GM18951 (cell line): Measurements from ENCODE around the gene ZNF599.

Experiments
- POLR2A ChIP-seq: IDR thresholded peaks from 4 replicates; pipeline ENCODE4 v1.6.1; 2011; ENCODE audit warnings: mild to moderate bottlenecking; ENCODE audit not compliant: insufficient read length, insufficient read depth; ENCODE audit errors: extremely low read depth
- in situ Hi-C: fragments of 300-500 bp; cut with MboI; formaldehyde crosslinking; loops from one replicate; pipeline ENCODE4 v1.12.0; 2022; ENCODE audit warnings: low sequenced_read_pairs, mixed read lengths, inconsistent platforms; ENCODE audit not compliant: unreplicated experiment

Gene ZNF599

DNA sequence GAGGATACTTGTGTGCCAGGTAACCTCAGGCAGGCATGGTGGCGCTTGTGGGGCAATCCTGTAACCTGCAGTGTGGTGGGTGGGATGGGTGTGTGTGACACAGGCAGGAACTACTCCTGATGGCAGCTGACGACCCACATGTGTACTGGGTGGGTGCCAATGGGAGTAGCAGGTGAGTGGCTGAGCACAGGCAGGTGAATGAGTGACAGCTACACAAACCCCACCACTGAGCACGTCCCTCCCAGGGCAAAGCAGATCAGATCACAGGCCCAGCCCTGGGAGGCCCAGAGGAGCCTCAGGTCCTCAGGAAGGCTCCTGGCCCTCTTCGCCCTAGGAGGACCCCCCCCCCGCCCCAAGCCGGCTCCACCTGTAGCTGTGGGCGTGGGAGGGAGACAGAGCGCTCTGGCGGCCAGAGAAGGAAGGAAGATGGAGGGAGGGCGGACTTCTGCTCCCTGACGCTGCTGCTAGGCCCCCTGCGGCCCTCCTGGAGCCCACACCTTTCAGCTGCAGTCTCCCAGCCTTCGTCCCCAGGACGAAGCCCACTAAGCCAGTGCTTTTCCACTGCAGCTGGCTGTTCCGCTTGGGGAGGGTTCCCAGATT is 40.3 kb downstream of the ZNF599 start:
- no peak for TF ChIP-seq POLR2A
- in situ Hi-C loops: no loop called here

DNA sequence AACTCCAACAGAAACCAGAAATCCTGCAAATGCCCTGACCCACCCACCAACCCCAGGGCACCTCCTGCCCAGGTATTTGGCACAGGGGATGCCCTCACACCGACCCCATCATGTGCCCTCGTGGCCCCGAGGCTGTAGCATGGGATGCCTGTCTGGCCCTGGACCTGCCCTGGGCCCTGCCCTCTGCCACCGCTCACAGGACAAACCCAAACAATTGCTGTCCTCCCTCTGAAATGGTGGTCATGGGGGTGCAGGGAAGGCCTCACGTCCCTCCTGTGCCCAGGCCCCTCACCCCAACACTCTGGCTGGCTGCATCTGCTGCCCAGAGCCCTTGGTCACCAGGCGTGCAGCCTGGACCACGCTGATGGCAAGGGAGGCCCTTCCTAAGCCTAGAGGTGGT is 41.1 kb downstream of the ZNF599 start:
- TF ChIP-seq POLR2A: no peak
- in situ Hi-C loops: no loop called here

DNA sequence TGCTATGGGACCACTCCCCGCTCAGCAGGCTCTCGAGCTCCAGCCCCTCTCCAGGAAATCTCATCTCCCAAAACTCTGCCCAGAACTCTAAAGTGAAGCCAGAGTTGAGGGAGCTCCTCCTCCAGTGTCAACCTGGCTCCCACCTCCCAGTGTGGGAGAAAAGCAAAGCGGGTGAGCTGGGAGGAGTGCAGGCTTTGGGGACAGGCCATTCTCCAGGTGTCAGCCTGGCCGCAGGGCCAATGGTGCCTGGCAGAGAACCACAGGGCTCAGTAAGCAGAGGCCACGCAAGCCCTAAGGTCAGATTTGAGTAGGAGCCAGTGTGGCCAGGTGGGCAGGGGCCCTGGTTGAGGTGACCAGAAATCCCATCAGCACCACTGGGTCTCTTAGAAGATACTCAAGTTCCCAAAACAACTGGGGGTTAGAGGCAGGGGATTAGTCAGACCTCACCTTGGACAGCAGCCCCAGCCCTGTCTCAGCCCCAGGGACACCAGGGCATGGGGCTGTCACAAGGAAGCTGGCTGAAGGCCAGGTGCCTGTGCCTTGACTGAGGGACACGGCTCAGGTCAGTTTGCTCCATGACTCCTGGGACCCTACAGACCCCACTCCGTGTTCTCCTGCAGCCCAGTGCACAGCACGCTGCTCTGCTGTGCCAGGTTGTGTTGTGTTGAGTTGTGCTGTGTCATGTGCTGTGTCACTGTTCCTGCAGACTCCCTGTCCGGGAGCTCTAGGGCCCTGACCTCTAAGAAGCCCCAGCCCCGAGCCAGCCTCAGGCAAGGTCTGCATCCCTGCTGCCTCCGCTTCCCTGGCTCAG is 41.8 kb downstream of the ZNF599 start:
- in situ Hi-C loops: no loop called here

DNA sequence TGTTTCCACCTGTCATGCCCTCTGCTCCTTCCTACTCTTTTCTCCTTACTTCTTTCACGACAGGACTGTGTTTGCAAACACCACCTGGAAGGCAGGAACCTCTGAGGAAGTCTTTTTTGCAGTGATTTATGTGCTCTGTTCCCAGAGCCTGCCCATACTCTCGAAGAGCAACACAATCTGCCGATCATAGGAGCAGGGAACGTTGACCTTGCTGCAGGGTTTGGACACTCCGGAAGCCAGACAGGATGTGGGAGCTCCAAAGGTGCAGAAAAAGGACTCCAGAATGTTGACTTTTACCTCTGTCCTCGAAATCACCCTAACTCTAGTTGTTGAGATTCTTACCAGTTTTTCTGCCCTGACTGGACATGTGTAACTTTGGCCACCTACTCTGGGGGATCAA is 47.6 kb downstream of the ZNF599 start:
- in situ Hi-C loops: no loop called here
- TF ChIP-seq POLR2A: no peak

More for the DNA sequence above, 41.8 kb downstream of the ZNF599 start:
- TF ChIP-seq POLR2A: no peak

DNA sequence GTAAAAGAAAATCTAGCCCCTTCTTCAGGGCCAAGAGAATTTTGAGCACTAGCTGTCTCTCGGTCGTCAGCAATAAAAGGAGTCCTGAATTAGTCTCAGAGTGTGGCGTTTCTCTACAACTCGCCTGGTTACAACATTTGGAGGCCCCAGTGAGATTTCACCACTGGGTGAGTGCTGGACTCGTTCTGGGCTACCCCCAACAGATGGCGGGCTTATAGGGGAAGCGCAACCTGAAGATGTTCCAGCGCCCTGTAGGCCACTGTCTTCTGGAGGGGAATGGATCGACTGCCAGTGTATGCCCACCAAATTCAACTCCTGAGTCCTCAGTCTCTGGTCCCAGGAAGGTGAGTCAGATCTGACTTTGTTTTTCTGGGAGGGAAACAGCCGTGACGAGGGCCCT is 50.7 kb downstream of the ZNF599 start:
- in situ Hi-C loops: no loop called here
- TF ChIP-seq POLR2A: no peak

DNA sequence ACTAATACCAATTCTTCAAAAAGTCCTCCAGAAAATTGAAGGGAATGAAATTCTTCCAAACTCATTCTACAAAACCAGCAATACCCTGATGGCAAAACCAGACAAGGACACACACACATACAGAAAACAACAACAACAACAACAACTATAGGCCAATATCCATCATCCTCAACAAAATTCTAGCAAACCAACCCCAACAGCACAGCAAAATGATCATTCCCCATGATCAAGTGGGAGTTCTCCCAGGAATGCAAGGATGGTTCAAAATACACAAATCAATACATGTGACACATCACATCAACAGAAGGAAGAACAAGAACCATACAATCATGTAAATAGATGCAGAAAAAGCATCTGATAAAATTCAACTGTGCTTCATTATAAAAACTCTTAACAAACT is 57.7 kb downstream of the ZNF599 start:
- TF ChIP-seq POLR2A: no peak
- in situ Hi-C loops: no loop called here

DNA sequence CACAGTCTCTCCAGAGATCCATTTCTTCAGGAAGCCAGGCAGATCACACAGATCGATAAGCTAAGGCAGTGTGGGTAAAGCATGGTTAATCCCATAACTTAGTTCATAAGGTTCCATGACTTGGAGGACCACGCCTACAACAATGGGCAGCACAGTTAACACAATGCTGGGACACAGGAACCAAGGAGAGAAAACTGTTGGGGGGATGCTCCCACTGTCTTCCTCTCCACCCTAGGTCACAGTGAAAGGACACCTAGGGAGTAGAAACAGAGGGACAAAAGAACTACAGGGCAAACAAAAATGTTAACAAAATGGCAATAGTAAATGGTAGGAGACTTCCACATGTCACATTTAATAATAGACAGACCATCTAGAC is 59.8 kb downstream of the ZNF599 start:
- in situ Hi-C loops: no loop called here

DNA sequence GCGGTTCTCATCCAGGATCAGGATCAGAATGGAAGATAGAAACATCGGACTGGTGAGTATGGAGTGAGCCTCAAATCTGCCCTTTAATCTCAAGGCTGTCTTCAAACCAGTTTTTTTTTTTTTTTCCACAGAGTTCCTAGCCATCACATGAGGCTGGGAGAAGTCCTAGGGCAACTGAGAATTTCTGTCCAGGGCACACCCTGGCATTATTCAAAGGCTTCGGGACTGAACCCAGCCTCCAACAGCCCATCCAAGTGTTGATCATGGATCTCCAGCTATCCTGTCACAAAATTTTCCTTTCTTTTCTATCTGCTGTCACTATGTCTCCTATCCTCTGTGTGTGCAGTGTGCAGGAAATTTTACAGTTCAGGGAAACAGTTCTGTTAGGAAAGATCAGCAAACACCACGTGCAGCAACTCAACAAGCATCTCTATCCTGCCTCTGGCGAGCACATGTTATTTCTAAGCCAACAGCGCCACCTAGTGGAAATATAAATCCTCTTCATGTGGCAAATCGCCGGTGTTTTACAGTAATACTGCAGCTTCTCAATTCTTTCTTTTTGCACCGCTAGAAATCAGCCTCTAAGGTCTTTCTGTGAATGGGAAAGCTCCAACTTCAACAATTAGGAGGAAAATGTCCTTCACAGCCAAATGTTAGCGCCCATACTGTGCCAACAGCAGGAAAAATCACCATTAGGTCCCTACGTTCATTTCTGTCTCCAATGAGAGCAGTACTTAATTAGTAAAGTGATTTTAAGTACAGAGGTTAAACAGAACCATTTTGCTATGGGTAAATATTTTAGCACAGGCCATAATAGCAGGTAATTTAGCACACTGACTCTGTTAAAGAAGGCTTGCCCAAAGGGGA is 60.4 kb downstream of the ZNF599 start:
- TF ChIP-seq POLR2A: no peak
- in situ Hi-C loops: no loop called here

More for the DNA sequence above, 59.8 kb downstream of the ZNF599 start:
- TF ChIP-seq POLR2A: no peak

DNA sequence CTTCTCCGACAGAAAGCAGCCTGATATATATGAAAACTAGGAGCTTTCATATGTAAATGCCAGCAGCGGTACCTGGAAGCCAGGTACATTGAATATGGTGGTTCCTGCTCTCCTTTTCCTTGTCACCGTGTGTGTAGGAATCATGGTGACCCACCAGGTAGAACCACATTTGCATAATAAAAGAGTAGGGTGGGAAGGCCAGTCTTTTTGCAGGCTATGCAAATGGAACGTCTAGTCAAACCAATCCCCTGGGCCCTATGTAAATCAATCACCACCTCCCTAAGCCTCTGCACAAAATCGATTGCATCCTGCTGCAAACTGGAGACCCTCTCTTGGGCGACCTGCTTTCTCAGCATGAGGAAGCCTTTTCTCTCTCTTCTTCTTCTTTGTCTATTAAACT is 61.1 kb downstream of the ZNF599 start:
- TF ChIP-seq POLR2A: no peak
- in situ Hi-C loops: no loop called here
